ENCODE measurements around the gene MIOS.

MIOS gene

GRCh38 chr7:7566651-7567611 lies at the start of gene MIOS:
MIOS (plus strand) TSS chr7:7566884; CDS start chr7:7572476, 5,592 bp downstream.
- in situ Hi-C loops (cut with HindIII; ENCODE audit: low sequenced_read_pairs) = no loop called here

- in situ Hi-C loops (cut with HindIII; ENCODE audit: low sequenced_read_pairs) = no loop called here
Measured at GRCh38 chr7:7517754-7518153, 48.9 kb upstream of the MIOS start.

GRCh38 chr7:7519056-7519455 lies 47.6 kb upstream of the MIOS start:
- in situ Hi-C loops (cut with HindIII; ENCODE audit: low sequenced_read_pairs) = no loop called here

GRCh38 chr7:7519528-7519927 lies 47.2 kb upstream of the MIOS start:
- in situ Hi-C loops (cut with HindIII; ENCODE audit: low sequenced_read_pairs) = no loop called here

GRCh38 chr7:7521259-7521658 lies 45.4 kb upstream of the MIOS start:
- in situ Hi-C loops (cut with HindIII; ENCODE audit: low sequenced_read_pairs) = no loop called here

- in situ Hi-C loops (cut with HindIII; ENCODE audit: low sequenced_read_pairs) = no loop called here
Measured at GRCh38 chr7:7522421-7522820, 44.3 kb upstream of the MIOS start.

- in situ Hi-C loops (cut with HindIII; ENCODE audit: low sequenced_read_pairs) = no loop called here
Measured at GRCh38 chr7:7524121-7524520, 42.6 kb upstream of the MIOS start.

GRCh38 chr7:7526006-7526405 lies 40.7 kb upstream of the MIOS start:
- in situ Hi-C loops (cut with HindIII; ENCODE audit: low sequenced_read_pairs) = no loop called here

- in situ Hi-C loops (cut with HindIII; ENCODE audit: low sequenced_read_pairs) = no loop called here
Measured at GRCh38 chr7:7527047-7527446, 39.6 kb upstream of the MIOS start.

GRCh38 chr7:7529328-7529727 lies 37.4 kb upstream of the MIOS start:
- in situ Hi-C loops (cut with HindIII; ENCODE audit: low sequenced_read_pairs) = no loop called here

- in situ Hi-C loops (cut with HindIII; ENCODE audit: low sequenced_read_pairs) = no loop called here
Measured at GRCh38 chr7:7533831-7534430, 32.8 kb upstream of the MIOS start.

GRCh38 chr7:7535691-7536090 lies 31.0 kb upstream of the MIOS start, which contains the start of gene COL28A1:
COL28A1 (minus strand) TSS chr7:7535873; CDS start chr7:7532875, 2,998 bp downstream.
- in situ Hi-C loops (cut with HindIII; ENCODE audit: low sequenced_read_pairs) = loop anchor here (5.0 kb wide), 1 partner anchor 113 kb away; no protein-coding TSS in a partner anchor

- in situ Hi-C loops (cut with HindIII; ENCODE audit: low sequenced_read_pairs) = loop anchor here (5.0 kb wide), 1 partner anchor 114 kb away; no protein-coding TSS in a partner anchor
Measured at GRCh38 chr7:7536396-7537019, 30.2 kb upstream of the MIOS start.

- in situ Hi-C loops (cut with HindIII; ENCODE audit: low sequenced_read_pairs) = loop anchor here (5.0 kb wide), 1 partner anchor 115 kb away; no protein-coding TSS in a partner anchor
Measured at GRCh38 chr7:7537711-7538110, 29.0 kb upstream of the MIOS start.

- in situ Hi-C loops (cut with HindIII; ENCODE audit: low sequenced_read_pairs) = loop anchor here (5.0 kb wide), 1 partner anchor 117 kb away; no protein-coding TSS in a partner anchor
Measured at GRCh38 chr7:7539152-7539551, 27.5 kb upstream of the MIOS start.

GRCh38 chr7:7539711-7540110 lies 27.0 kb upstream of the MIOS start:
- in situ Hi-C loops (cut with HindIII; ENCODE audit: low sequenced_read_pairs) = loop anchor here (5.0 kb wide), 1 partner anchor 117 kb away; no protein-coding TSS in a partner anchor

GRCh38 chr7:7542251-7542835 lies 24.3 kb upstream of the MIOS start:
- in situ Hi-C loops (cut with HindIII; ENCODE audit: low sequenced_read_pairs) = no loop called here

- in situ Hi-C loops (cut with HindIII; ENCODE audit: low sequenced_read_pairs) = no loop called here
Measured at GRCh38 chr7:7548407-7548806, 18.3 kb upstream of the MIOS start.

GRCh38 chr7:7550663-7551062 lies 16.0 kb upstream of the MIOS start:
- in situ Hi-C loops (cut with HindIII; ENCODE audit: low sequenced_read_pairs) = no loop called here

GRCh38 chr7:7552199-7552598 lies 14.5 kb upstream of the MIOS start:
- in situ Hi-C loops (cut with HindIII; ENCODE audit: low sequenced_read_pairs) = no loop called here

- in situ Hi-C loops (cut with HindIII; ENCODE audit: low sequenced_read_pairs) = no loop called here
Measured at GRCh38 chr7:7553386-7553785, 13.3 kb upstream of the MIOS start.
